ENCODE data around the gene JARID2. TPM values are rescaled to one million over a fixed set of nuclear protein-coding genes. Genes with fewer than 3 reads are reported as not detected.
A peak's percentile ranks its signal among the peaks of the same experiment; 100 is the strongest.

JARID2 gene
- total and polyA plus RNA-seq, 3 donors from 2014 or later, result 36.1 to 60.8 (median 53.7) TPM

DNA sequence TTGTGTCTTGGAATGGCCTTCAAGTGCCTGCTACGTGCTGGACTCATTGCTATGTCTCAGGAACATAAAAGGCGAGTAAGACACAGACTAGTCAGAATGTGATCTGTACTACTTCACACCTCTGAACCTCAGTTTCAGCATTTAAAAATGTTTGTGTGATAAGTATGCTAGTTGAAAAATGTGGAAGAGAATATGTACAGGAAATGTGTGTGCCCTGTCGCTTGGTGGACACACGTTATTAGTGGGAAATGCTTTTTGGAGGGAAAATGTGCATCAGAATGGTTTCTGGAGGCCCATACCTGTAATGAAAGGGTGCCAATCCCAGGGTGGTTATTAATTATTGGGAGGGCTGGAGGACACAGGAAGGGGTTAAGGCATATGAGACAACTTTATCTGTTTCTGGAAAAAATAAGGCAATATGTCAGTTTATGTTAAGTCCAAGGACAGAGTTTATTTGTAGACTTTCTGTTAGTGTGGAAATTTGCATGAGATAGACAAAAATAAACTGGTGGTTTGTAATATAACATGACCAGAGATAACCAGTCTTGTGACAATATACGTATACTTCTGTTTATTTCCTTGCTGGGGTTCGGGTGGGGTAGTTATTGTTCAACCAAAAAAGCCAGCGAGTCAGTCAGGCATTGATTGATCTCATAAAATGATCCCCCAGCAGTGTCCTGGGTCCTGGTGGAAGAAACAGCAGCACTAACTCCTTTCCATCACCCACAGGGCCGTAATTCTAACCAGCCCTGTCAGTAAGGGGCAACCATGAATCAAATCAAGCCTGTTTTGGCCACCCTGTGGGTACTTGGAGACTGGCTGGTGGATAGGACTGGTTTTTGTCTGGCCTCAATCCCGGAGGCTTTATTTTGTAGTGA lies 117.9 kb downstream of the JARID2 start:
- TF ChIP-seq POLR2A (IDR thresholded peaks at IDR 0.05), result no peak
- TF ChIP-seq, protein P1, sequence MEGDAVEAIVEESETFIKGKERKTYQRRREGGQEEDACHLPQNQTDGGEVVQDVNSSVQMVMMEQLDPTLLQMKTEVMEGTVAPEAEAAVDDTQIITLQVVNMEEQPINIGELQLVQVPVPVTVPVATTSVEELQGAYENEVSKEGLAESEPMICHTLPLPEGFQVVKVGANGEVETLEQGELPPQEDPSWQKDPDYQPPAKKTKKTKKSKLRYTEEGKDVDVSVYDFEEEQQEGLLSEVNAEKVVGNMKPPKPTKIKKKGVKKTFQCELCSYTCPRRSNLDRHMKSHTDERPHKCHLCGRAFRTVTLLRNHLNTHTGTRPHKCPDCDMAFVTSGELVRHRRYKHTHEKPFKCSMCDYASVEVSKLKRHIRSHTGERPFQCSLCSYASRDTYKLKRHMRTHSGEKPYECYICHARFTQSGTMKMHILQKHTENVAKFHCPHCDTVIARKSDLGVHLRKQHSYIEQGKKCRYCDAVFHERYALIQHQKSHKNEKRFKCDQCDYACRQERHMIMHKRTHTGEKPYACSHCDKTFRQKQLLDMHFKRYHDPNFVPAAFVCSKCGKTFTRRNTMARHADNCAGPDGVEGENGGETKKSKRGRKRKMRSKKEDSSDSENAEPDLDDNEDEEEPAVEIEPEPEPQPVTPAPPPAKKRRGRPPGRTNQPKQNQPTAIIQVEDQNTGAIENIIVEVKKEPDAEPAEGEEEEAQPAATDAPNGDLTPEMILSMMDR (IDR thresholded peaks at IDR 0.05), result no peak
- no peak for DNase-seq
- intact Hi-C loops (cut with DNase I; ENCODE audit: low total_unique reads), result no loop called here
- H3K4me3 ChIP-seq, result no peak overlapping the region
- no peaks in the 10 kb centered on the region for H3K36me3 ChIP-seq (ENCODE audit: low read depth, missing control alignments)
- no peak overlapping the region for H3K27ac ChIP-seq
- no peaks in the 10 kb centered on the region for H3K9me3 ChIP-seq
- 76 to 77% methylated on average over 9 of the region's 9 CpGs for WGBS, 2 donors
- no peaks in the 10 kb centered on the region for H3K27me3 ChIP-seq
- H3K4me1 ChIP-seq, result no peaks in the 10 kb centered on the region

DNA sequence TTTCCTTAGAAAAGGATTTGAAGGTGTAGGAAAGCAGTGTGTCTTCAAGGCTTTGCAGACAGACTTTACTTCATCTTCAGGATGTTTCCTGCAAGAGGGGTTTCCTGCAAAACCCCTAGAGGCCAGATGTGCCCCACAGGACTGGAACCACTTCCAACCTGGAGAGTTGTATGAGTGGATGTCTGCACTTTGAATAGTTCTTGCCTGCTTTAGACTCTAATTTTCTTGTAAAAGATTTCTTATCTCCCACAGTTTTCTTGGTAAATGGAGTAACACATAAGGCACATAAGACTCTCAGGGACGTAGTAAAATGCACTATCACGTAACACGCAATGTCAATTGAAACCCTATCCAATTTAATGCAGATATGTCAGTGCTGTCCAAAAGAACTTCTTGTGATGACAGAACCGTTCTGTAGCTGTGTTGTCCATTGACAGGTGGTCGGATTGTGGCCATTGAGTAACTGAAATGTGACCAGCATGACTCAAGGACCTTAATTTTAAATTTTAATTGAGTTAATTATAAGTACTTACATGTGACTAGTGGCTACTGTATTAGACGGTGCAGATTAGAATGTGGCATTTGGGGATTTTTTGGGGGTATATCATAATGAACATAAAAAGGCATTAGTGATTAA lies 118.7 kb downstream of the JARID2 start:
- Histone ChIP-seq H3K36me3 (ENCODE audit: low read depth, missing control alignments) (no peaks in the 10 kb centered on the region), H3K27me3 (no peaks in the 10 kb centered on the region), H3K4me1 (no peaks in the 10 kb centered on the region), H3K4me3 (no peak overlapping the region), H3K9me3 (no peaks in the 10 kb centered on the region), H3K27ac (no peak overlapping the region)
- TF ChIP-seq, protein P1 (IDR thresholded peaks at IDR 0.05), result no peak
- TF ChIP-seq POLR2A (IDR thresholded peaks at IDR 0.05), result no peak
- WGBS, 2 donors, result 83 to 85% methylated on average over 6 of the region's 6 CpGs
- intact Hi-C loops (cut with DNase I; ENCODE audit: low total_unique reads), result no loop called here
- DNase-seq, result no peak

DNA sequence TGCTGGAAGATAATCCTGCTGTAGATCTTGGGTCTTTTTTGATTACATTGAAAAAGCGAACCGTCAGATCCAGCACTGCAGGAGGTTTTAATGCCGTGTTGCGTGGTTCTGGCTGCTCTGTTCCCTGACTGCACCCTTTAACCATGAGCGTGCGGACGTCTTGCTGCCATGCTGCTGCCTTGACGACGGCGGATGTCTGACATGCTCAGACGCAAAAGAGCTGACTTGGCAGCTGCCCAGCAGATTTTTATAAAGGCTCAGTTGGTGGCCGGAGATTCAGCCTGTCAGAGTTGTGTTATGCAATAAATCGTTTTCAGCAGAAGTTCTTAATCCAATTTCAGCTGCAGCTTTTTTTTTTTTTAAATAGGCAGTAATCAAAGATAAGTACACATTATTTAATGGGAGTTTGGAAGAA lies 119.4 kb downstream of the JARID2 start:
- intact Hi-C loops (cut with DNase I; ENCODE audit: low total_unique reads), result no loop called here
- TF ChIP-seq, protein P1 (IDR thresholded peaks at IDR 0.05), result no peak
- TF ChIP-seq POLR2A (IDR thresholded peaks at IDR 0.05), result no peak
- no peaks in the 10 kb centered on the region for H3K4me1 ChIP-seq
- 56 to 76% methylated on average over 13 of the region's 13 CpGs for WGBS, 2 donors
- no peak overlapping the region for H3K27ac ChIP-seq
- no peak overlapping the region for H3K4me3 ChIP-seq
- DNase-seq, result peak; percentile 78
- no peaks in the 10 kb centered on the region for H3K27me3 ChIP-seq
- no peaks in the 10 kb centered on the region for H3K9me3 ChIP-seq
- no peaks in the 10 kb centered on the region for H3K36me3 ChIP-seq (ENCODE audit: low read depth, missing control alignments)

DNA sequence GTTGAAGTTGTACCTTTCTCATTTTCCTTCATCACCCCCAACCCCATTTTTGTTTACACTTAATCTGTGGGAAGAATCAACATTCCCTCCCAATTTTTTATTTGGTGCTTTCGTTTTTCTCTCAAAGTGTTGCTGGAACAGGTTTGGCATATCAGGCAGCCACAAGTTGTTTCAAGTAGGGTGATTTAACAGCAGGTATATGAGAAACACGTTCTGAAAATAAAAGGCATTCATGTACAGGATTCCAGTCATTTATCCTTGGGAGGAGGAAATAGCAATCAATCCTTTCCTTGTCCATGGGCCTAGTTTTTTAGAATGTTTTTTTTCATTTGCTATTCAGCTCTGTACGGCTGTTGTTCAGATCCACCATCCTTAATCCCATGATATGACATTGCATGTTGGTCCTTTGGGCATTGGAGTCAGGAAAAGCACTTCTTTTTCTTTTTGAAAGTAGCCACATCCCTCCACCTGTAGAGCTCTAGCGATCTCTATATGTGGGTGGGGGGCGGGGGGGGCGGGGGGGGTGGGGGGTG lies 120.2 kb downstream of the JARID2 start:
- H3K9me3 ChIP-seq, result no peaks in the 10 kb centered on the region
- H3K4me1 ChIP-seq, result no peaks in the 10 kb centered on the region
- H3K4me3 ChIP-seq, result no peak overlapping the region
- WGBS, 2 donors, result 53 to 66% methylated on average over 6 of the region's 6 CpGs
- intact Hi-C loops (cut with DNase I; ENCODE audit: low total_unique reads), result no loop called here
- H3K27me3 ChIP-seq, result no peaks in the 10 kb centered on the region
- TF ChIP-seq, protein P1 (IDR thresholded peaks at IDR 0.05), result no peak
- TF ChIP-seq POLR2A (IDR thresholded peaks at IDR 0.05), result no peak
- no peaks in the 10 kb centered on the region for H3K36me3 ChIP-seq (ENCODE audit: low read depth, missing control alignments)
- no peak overlapping the region for H3K27ac ChIP-seq
- DNase-seq, result no peak

Measured in testis (tissue), 3 donors.